Measurements from ENCODE around the gene IFT122.

Gene IFT122

DNA sequence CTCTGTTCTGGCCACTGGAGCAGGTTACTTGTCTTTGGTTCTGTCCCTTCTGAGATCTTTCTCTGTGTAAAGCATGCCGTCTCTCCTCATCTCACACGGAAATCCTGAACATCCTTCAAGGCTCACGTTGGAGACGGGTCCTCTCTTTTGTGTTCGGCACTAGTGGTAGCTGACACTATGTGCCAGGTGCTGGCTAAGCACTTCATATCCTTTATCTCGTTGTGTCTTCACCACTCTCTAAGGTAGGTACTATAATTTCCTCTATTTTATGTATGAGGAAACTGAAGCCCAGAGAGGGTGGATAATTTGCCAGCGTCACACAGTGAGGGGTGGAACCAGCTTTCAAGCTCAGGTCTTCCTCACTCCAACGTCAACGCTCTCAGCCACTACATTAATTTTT lies 1.2 kb downstream of the IFT122 start:
- no peak for DNase-seq (ENCODE audit: low read depth)

DNA sequence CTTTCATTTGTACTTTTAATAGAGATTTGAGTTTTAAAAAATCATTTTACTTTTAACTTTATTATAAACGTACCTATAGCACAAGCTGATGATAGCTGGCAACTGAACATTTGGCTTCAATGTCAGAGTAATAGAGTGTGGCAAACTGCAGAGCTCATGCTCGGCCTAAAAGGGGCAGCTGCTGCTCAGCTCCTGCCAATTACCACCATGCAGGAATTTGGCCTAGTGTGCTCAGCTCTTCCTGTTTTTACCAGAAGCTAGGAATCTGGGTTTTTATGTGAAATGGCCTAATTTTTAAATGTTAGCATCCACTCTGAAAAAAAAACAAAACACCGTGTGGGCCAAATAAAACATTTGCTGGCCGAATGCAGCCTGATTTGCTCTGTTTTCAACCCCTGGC lies 1.8 kb downstream of the IFT122 start:
- DNase-seq (ENCODE audit: low read depth), result no peak

DNA sequence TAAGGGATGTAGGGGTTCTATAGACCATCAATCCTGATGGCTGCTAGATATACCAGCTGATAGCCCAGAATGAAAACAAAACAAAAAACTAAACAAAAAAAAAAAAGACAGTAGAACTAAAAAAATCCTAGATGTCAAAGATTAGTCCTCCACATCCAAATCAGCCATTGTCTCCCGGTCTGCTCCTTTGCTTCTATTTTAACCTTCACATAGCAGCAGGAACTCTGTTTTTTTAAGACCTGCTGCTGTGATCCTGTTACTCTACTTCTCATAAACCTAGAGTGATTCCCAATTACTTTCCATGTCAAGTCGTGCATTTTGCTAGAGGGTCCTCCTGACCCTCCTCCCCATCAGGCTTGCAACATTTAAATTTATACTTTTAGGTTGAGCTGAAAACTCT lies 2.5 kb downstream of the IFT122 start:
- DNase-seq (ENCODE audit: low read depth), result no peak

DNA sequence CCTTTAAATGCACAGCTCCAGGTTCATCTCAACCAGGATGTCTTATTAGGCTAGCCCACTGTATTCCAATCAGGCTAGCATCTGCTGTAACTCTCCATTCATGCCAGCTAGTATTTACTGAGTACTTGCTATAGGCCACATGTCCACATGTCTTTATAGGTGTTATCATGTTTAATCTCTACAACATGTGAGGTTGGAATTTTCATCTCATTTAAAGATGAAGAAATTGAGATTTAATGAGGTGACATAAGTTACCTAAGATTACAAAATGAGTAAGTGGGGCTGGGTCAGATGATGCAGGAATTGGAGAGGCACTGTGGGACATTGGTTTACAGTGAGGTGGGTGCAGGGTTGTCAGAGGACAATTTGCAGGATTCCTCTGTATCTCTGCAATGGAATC lies 2.9 kb downstream of the IFT122 start:
- no peak for DNase-seq (ENCODE audit: low read depth)

DNA sequence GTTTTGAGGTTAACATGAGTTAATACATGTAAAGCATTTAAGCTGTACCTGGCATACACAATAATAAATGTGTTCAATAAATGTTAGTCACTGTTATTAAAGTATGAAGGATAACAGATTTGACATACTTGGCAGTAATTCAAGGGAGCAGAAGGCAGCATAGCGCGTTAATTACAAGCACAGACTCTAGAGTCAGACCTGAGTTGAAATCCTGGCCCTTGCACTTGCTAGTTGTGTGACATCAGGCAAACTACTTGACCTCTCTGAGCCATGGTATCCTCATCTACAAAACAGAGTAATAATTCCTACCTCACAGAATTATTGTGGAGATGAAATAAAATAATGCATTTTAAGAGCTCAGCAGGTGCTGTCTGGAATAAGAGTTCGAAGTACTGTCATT lies 5.4 kb downstream of the IFT122 start:
- DNase-seq (ENCODE audit: low read depth), result no peak

DNA sequence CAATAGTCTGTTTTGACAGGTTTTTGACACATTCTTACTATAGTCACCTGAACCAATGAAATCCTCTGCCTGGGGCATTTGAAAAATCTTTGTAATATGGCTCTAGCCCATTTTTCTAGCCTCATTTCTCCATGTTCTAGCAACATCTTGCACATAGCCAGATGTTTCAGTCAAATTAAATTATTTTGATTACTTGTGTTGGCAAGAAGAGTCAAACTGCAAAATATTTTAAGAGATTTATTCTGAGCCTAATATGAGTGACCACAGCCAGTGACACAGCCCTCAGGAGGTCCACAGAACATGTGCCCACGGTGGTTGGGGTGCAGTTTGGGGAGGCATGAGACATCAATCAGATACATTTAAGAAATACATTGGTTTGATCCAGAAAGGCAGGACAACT lies 6.9 kb downstream of the IFT122 start:
- no peak for DNase-seq (ENCODE audit: low read depth)

DNA sequence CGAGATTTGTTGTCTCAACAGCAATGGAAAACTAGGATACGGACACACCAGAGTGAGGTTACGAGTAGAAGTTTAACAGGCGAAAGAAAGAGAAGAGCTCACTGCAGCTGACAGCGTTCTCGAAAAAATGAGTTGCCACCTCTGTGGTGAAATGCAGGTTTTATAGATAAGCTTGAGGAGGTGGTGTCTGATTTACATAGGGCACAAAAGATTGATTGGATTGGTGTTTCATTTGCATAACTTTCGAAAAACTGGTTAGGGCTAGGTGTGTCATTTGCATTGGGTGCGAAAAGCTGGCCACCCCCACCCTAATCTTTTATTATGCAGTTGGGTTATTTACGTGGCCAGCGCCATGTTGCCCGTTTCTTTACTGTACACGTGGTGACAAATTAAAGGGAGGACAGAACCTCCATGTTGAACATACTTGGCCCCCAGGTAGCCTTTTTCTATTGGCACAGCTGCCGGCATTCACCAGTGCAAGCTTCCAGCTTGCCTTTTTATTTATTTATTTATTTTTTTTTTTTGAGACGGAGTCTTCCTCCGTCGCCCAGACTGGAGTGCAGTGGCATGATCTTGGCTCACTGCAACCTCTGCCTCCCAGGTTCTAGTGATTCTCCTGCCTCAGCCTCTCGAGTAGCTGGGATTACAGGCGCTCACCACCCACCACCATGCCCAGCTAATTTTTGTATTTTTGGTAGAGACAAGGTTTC lies 8.3 kb downstream of the IFT122 start:
- DNase-seq (ENCODE audit: low read depth), result no peak

DNA sequence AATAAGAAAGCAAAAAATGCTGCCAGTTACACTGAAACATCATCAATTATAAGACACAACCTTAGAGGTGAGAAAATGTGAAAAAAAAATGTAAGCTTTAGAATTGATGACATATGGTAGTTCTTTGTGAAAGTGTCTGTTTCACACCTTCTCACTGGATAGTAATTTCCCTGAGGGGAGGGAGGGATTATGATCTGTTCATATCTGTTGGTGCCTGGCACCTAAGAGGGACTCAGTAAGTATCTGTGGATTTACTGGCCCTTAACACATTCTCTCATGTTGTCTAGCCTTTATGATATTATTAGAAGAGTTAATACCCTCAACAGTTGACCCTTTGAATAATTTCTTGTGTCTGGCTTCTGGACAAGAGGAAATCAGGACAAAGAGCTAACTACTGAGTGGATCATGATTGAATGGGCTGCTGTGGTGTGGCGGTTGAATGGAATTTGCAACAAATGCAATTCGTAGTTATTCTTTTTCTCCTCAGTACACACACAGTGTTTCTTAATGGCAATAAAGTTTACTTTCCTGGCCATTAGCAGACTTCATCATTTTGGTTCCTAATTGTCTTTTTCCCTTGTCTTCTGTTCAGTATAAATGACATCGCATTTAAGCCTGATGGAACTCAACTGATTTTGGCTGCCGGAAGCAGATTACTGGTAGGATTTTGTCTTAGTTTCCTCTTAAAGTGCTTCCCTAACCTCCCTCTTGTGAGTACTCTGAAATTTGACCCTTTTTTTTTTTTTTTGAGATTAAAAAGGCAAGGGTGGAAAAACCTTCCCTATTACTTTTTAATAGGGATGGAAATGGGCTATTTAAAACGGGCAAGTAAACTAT lies 9.5 kb downstream of the IFT122 start:
- no peak for DNase-seq (ENCODE audit: low read depth)

DNA sequence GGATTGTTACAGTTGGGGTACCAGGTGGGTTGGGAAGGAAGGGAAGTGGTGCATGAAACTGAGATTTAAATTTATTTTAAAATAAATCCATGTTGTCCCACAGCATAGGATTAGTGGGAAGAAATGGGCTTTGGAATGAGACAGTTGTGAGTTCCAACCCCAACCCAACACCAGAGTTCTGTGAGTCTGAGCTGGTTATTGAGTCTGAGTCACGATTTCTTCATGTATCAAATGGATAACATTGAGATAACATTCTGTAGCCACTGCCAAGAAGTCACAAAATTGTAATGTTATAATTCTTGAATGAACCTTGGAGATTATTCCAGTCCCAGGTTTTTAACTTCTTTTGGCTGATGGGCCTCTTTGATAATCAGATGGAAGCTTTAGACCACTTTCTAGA lies 13.7 kb downstream of the IFT122 start:
- no peak for DNase-seq (ENCODE audit: low read depth)

DNA sequence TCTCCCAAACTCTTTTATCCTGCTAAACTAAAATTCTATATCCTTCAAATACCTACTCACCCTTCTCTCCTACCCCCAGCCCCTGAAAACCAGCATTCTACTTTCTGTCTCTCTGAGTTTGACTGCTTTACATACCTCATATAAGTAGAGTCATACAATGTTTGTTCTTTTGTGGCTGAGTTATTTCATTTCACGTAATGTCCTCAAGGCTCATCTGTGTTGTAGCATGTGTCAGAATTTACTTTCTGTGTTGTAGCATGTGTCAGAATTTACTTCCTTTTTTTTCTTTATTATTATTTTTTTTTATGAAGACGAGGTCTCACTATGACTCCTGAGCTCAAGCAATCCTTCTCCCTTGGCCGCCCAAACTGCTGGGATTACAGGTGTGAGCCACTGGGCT lies 20.1 kb downstream of the IFT122 start:
- DNase-seq (ENCODE audit: low read depth), result no peak

DNA sequence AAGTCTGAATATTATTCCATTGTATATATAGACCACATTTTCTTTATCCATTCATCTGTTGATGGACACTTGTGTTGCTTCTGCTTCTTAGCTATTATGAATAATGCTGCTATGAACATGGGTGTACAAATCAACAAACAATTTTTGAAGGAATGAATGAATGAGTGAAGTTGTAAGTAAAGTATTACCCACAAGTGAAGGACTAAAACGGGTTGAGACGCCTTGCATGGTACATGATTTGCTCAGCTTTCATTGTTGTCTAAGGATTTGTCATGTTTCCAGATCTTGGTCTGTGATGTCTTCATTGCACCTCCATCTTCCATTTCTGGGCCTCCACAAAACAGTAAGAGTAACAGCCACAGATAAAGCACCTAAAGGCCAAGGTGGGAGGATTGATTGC lies 20.5 kb downstream of the IFT122 start:
- no peak for DNase-seq (ENCODE audit: low read depth)

DNA sequence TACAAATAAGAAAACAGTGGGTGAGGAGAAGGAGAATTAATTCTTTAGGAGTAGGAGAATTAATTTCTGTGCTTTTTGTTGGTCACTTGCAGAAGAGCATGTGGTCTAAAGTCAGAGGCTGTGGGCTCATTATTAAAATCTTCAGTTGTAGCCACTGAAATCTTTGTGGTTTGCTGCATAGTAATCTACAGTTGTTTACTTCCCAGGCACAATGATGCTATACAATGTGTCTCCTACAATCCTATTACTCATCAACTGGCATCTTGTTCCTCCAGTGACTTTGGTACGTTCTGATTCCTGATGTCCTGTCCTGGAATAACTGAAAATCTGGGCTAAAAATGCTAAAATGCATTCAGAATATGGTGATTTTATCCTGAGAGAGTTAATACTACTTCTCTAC lies 21.0 kb downstream of the IFT122 start:
- DNase-seq (ENCODE audit: low read depth), result no peak

DNA sequence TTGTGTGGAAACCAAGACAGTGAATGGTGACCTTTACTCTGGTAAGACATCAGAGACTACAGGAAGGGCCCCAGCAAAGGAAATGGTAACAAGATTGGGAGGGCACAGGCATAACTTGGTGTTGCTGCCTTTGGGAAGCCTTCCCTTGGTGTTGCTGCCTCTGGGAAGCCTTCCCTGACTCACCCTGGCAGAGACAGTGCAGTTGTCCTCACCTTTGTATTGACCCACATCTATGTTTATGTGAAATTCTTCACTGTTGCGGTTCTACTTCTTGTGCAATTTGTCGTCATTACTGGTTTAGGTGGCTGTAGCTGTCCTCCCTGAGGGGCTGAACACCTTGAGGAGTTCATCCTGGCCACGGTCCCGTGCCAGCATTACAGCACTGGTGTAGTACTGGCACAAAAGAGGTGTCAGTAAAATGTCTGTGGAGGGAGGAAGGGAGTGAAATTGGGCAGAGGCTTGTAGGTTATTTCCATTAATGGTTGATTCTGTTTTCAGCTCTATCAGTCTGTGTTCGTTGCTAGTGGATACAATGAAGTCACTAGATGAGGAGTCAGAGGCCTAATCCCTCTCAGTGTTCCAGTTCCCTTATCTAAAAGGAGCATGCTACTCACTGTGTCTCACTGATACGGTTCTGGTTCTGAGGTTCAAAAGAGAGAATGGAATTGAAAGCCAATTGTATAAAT lies 21.6 kb downstream of the IFT122 start:
- no peak for DNase-seq (ENCODE audit: low read depth)

DNA sequence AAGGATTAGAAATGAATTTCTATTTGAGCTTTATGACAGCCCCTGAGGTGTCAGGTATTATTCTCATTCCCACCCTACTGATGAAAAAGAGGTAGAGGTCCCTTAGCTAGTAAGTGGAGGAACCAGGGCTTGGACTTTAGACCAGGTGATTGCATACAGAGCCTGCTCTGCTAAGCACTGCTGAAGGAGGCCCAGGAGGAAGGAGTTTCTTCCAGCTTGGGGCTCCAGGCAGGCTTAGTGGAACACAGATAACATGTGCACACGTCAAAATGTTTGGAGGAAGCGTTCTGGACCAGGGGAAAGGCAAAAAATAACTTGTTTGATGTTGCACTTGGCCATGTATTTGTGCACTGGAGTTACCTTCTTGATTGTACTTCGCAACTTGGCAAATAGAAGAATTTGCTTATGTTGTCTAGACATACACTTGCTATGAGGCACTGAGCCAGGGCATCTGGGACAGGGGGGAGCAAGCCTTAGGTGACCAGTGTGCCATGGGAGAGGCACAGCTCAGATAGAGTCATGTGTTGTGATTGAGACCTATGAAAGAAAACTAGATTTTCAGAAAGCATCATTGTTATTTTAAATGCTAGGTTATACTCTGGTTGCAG lies 22.4 kb downstream of the IFT122 start:
- no peak for DNase-seq (ENCODE audit: low read depth)

DNA sequence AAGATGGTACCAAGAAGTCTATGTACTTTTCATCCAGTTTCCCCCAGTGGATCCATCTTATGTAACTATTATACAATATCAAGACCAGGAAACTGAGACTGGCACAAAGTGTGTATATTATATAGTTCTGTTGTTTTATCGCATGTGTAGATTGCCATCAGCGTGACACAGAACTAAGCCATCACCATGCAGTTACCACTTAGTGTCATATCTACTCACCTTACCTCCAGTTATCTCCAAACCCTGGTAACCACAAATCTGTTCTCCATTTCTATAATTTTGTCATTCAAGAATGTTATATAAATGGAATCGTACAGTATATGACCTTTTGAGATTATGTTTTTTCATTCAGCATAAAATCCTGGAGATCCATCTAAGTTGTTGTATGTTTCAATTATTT lies 23.1 kb downstream of the IFT122 start:
- no peak for DNase-seq (ENCODE audit: low read depth)

DNA sequence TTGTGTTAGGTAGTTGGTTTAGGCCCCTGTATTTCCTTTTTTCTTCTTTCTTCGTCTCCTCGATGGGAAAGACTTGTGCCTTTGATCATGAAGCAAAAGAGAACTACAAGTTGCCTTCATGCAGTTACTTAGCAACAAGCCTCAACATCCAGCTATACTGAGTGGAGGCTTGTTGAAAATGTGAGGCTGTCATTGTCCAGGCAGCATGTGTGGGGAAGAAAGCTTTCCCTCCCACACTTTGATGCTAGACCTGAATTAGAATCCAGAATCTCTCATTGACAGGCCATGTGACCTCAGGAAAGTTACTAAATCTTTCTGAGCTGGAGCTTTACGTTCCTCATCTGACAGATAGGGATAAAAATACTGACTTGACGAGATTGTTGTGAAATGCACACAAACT lies 23.7 kb downstream of the IFT122 start:
- no peak for DNase-seq (ENCODE audit: low read depth)

DNA sequence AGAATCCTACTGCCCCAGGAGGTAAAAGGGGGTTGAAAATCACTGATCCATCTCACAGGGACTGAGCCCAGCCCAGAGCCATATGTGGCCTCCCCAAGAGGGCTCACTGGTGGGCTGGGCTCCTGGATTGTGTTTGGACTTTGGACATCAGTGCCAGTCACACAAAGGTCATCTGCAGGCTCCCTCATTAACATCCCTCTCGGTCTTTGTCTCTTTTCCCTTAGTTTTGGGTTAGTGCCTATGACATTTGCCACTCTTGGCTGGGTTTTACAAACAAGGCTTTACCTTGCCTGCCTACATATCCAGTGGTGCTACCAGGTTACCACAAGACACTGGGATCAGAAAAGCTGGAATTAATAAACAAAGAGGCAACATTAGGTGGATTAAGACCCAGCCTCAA lies 27.9 kb downstream of the IFT122 start:
- DNase-seq (ENCODE audit: low read depth), result no peak

DNA sequence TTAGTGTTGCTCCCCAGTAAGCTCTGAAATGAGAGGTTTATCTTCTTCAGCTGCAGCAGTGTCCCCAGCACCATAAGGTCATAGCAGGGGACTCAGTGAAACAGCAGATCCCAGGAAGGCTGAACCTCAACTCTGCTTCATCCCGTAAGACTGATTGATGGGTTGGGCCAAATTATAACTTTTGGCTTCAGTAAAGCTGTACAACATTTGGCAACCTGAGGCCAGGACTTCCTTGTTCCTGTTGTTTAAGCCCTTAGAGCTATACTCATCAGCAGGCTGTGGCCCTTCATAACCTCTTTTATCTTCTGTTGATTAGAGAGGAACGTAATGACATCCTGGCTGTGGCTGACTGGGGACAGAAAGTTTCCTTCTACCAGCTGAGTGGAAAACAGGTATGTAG lies 29.0 kb downstream of the IFT122 start:
- DNase-seq (ENCODE audit: low read depth), result no peak

DNA sequence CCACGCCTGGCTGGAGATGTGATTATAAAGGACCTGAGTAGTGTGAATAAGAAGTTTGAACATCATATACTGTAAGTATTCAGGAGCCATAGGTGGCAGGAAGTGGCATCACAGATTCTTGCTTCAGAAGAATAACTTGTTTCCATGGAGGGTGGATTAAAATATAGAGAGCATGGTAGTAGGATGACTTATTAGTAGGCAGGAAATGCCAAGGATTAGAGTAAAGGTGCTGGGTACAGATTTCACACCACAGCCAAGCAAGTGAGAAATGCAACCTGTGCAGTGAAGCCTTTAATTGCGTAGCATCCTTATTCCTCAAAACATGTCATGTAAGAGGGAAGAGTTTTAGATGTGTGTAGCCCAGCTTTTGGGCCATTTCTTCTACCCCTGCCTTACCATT lies 30.8 kb downstream of the IFT122 start:
- no peak for DNase-seq (ENCODE audit: low read depth)

DNA sequence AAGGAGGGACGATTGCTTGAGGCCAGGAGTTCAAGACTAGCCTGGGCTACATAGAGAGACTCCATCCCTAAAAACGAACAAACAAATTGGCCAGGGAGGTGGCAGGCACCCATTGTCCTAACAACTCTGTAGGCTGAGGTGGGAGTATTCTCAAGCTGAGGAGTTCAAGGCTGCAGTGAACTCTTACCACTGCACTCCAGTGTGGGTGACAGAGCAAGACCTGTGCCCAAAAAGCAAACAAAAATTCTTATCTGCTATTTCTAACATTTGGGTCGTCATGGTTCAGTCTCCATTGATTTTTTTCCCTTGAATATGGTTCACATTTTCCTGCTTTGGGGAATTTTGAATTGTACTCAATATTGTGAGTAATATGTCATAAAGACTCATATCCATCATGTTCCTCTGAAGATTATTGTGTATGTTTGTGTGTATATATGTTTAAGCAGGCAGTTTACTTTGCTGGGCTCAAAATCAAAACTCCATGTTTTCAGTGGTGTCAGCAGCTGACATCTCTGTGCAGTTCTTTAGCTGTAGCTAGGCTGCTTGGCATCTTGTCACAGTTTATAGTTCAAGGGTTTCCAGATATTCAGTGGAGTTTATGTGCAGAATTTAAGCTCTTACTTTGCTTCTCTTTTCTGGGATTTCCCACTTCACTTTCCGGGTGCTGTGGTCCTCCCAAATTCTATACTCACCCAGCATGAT lies 33.2 kb downstream of the IFT122 start:
- no peak for DNase-seq (ENCODE audit: low read depth)

DNA sequence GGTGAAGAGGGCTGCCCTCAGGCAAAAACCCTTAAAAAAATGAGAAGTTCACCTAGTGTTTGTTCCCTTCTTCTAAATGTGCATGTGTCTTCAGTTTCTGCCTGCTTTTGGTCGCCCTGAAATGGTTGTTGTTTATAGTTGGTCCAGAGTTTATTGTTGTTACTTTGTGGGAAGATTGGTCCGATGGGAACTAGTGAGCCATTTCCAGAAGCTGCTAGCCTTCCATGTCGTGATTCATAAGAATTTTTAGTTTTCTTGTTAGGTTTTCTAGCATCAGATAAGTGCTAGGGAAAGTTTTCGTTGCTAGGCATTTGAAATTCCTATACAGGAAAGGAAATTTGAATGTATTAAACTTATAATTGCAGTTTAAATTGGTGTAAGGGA lies 33.7 kb downstream of the IFT122 start:
- no peak for DNase-seq (ENCODE audit: low read depth)
